Transverse colon (tissue), 4 donors: ENCODE measurements around the gene FAM153A. TPM values are rescaled to one million over a fixed set of nuclear protein-coding genes. Genes with fewer than 3 reads are reported as not detected.
"Not testable (repeated sequence)": the region's sequence is repeated elsewhere in the genome, so short reads cannot be mapped to it uniquely, and the experiment has no call there.

ENCODE experiments used
- DNase-seq: peaks from one replicate; pipeline ENCODE4 v3.0.0-alpha.2; 2019
- H3K27ac ChIP-seq, 4 donors: fragments of 200-600 bp; sonication (generic); 2 replicates each; pipeline ENCODE4 v1.5.1; 2016 to 2018; ENCODE audit warnings: inconsistent platforms in 4 of 4
- H3K27me3 ChIP-seq: fragments of 200-600 bp; sonication (generic); 2 replicates; pipeline ENCODE4 v1.5.1; 2017; ENCODE audit warnings: inconsistent platforms
- H3K36me3 ChIP-seq, 4 donors: fragments of 200-600 bp; sonication (generic); 2 replicates each; pipeline ENCODE4 v1.5.1; 2017 to 2019; ENCODE audit warnings: inconsistent platforms in 4 of 4
- H3K4me1 ChIP-seq, 4 donors: fragments of 200-600 bp; sonication (generic); 2 replicates each; pipeline ENCODE4 v1.5.1; 2017 to 2020; ENCODE audit warnings: inconsistent platforms in 4 of 4
- H3K4me3 ChIP-seq, 4 donors: fragments of 200-600 bp; sonication (generic); 1 replicate in 1 of 4; 2 replicates in 3 of 4; pipeline versions ENCODE4 v1.5.1 to v1.6.1; 2017 to 2019; ENCODE audit warnings: inconsistent platforms in 4 of 4
- H3K9me3 ChIP-seq, 2 donors: fragments of 200-600 bp; sonication (generic); 2 replicates each; pipeline ENCODE4 v1.5.1; 2017 to 2019; ENCODE audit warnings: inconsistent platforms in 2 of 2
- WGBS, 2 donors: methylation state at CpG; one replicate each; pipeline ENCODE4 v1.1.5; 2018; ENCODE audit warnings: low coverage in 1 of 2; 5-methylcytosine and 5-hydroxymethylcytosine counted together
- in situ Hi-C, 4 donors: fragments of 200-750 bp; cut with MboI; loops; one replicate each; pipeline versions ENCODE4 v1.15.0 to v1.15.1; 2017; ENCODE audit warnings: low sequenced_read_pairs in 3 of 4, low pct_ligation_motif_present in 1 of 4, low pct_unique_long_range_greater_than_20kb in 1 of 4
- intact Hi-C: fragments of 100-400 bp; cut with DNase I; formaldehyde crosslinking; loops from one replicate; pipeline ENCODE4 v1.15.1; 2023; ENCODE audit warnings: low total_unique reads
- total RNA-seq, 4 donors: library from RNA; depleted of rRNA; stranded (reverse); fragments of >200 nt; gene quantifications; one replicate each; pipeline ENCODE4 v1.1.0, GENCODE V29; 2016

The FAM153A gene
- total RNA-seq, 4 donors from 2014 or later: 0.14 to 0.48 TPM; not detected in 2

DNA sequence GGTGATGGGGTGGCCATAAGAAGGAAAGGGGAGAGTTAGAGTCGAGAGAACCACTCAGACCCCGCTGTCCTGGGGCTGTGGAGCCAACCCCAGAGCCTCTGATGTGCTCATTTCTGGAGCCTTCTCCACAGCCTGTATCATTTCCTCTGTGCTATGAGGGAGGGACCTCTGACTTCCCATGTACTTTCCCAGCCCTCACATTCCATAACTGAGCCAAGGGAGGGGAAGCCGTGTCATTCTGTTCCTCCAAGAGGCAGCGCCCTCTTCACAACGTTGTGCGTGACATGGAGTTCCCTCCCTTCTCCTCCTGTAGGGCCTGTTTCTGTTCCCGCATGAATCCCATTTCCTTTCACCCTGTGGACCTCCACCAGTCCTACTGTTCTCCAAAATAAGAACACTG, 57.8 kb downstream of the FAM153A start:
- H3K27ac ChIP-seq, DNase-seq, H3K27me3 ChIP-seq, H3K4me1 ChIP-seq, H3K9me3 ChIP-seq, intact Hi-C loops, in situ Hi-C loops, H3K36me3 ChIP-seq, H3K4me3 ChIP-seq: not testable (repeated sequence)
- 100% methylated on average over 1 of the region's 7 CpGs; no CpG with 5 or more reads in 1 of the 2 donors for WGBS, 2 donors

DNA sequence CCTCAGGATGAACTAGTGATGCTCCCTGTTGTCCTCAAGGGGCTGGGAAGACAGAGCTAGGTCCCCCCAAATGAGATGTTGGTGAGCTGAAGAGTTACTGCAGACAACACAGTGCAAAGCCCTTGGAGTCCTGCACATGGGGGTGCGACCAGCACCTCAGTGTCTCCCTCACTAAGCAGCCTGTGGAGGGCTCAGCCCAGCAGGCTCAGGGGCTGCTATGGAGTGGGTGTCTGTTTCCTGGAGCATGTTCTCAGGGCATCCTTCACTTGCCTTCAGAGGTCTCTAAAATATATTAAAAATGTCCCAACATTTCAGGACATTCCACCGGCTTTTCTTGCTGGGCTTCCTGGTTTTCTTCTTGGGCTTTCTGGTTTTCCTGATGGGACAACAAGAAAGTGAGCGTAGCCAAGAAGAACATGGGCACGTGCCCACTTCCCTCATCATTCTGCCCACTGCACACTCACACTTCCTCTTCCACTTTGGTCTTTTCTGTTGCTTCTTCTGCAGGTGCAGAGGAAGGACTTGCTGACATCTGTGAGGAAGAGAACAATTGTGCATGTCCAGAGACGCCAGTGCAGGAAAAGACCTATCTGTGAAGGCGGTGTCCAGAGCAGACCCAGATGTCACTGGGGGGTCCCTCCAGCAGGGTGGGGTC, 58.7 kb downstream of the FAM153A start:
- H3K9me3 ChIP-seq, intact Hi-C loops, DNase-seq, H3K4me3 ChIP-seq, H3K27me3 ChIP-seq, H3K36me3 ChIP-seq, H3K4me1 ChIP-seq, H3K27ac ChIP-seq, in situ Hi-C loops: not testable (repeated sequence)
- WGBS, 2 donors: no CpG with 5 or more reads among the region's 6 CpGs

GRCh38 chr5:177722829-177723228, 59.9 kb downstream of the FAM153A start:
- H3K27me3 ChIP-seq, H3K36me3 ChIP-seq, in situ Hi-C loops, H3K4me3 ChIP-seq, intact Hi-C loops, H3K27ac ChIP-seq, DNase-seq, H3K4me1 ChIP-seq, H3K9me3 ChIP-seq: not testable (repeated sequence)
- WGBS, 2 donors: no CpG with 5 or more reads among the region's 8 CpGs

DNA sequence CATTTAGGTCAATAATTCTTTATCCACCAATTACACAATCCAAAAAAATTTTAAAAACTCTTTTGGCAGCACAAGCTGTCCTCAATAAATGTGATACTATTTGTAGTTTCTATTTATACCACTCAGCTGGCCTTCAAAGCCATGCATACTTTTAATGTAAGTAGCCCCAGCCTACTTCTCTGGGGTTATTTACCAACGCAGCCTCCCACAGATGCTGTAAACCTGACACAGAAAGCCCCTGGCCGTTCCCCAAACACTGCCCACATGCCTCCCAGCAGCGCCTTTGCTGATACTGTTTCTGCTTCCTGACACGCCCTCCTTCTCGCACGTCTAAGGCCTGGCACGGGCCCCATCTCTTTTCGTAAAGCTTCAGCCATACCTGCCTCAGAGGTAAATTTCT, 62.7 kb downstream of the FAM153A start:
- H3K4me1 ChIP-seq, H3K27ac ChIP-seq, H3K4me3 ChIP-seq, H3K36me3 ChIP-seq, H3K9me3 ChIP-seq, in situ Hi-C loops, DNase-seq, H3K27me3 ChIP-seq, intact Hi-C loops: not testable (repeated sequence)
- WGBS, 2 donors: no CpG with 5 or more reads among the region's 8 CpGs

DNA sequence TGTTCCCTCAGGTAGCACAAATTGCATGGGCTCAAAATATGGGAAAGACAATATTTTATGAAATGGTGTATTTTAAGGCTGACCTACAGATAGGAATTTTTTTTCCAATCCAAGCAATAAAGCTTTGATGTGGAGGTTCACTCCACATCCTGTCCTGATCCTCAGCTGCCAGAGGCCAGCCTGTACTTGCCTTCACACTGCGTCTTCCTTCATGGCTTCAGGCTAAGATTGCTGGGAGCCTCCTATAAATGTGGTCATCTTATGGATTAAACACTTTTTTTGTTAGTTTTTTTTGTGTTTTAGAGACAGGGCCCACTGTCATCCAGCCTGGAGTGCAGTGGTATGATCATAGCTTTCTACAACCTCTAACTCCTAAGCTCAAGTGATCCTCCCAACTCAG, 67.3 kb downstream of the FAM153A start:
- H3K9me3 ChIP-seq, in situ Hi-C loops, H3K4me1 ChIP-seq, H3K27me3 ChIP-seq, H3K4me3 ChIP-seq, H3K36me3 ChIP-seq, intact Hi-C loops, H3K27ac ChIP-seq, DNase-seq: not testable (repeated sequence)
- 100% methylated on average over 1 of the region's 1 CpG; no CpG with 5 or more reads in 1 of the 2 donors for whole genome bisulfite sequencing, 2 donors

DNA sequence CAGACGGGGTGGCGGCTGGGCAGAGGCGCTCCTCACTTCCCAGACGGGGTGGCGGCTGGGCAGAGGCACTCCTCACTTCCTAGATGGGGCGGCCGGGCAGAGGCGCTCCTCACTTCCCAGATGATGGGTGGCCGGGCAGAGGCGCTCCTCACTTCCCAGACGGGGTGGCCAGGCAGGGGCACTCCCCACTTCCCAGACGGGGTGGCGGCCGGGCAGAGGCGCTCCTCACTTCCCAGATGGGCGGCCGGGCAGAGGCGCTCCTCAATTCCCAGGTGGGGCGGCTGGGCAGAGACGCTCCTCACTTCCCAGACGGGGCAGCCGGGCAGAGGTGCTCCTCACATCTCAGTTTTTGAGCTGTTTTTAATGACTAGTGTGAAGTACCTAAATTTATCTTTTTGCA, 86.6 kb downstream of the FAM153A start:
- H3K4me1 ChIP-seq, DNase-seq, intact Hi-C loops, H3K27ac ChIP-seq, H3K27me3 ChIP-seq, H3K4me3 ChIP-seq, H3K36me3 ChIP-seq, in situ Hi-C loops, H3K9me3 ChIP-seq: not testable (repeated sequence)
- 94% methylated on average over 21 of the region's 22 CpGs; no CpG with 5 or more reads in 1 of the 2 donors for WGBS, 2 donors

- 84% methylated on average over 9 of the region's 12 CpGs; no CpG with 5 or more reads in 1 of the 2 donors for WGBS, 2 donors
- H3K27me3 ChIP-seq, H3K36me3 ChIP-seq, in situ Hi-C loops, H3K4me1 ChIP-seq, H3K4me3 ChIP-seq, intact Hi-C loops, H3K27ac ChIP-seq, DNase-seq, H3K9me3 ChIP-seq: not testable (repeated sequence)
Observed at GRCh38 chr5:177695356-177695930, 87.3 kb downstream of the FAM153A start.

DNA sequence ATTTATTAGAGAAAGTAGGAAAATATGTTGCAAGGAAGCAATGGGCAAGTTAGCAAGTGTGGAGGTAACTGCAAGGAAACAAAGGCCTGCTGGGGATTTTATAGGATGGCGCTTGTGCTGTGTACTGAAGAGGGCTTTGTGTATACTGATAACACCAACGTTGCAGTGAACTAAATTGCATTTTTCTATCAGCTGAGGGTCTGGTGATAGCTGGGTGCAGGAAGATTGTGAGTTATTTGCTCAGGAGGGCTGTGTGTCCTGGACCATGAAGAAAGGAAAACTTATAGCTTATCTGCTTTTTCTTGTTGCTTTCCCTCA, 88.2 kb downstream of the FAM153A start:
- H3K27me3 ChIP-seq, H3K4me1 ChIP-seq, intact Hi-C loops, H3K9me3 ChIP-seq, H3K27ac ChIP-seq, DNase-seq, H3K36me3 ChIP-seq, in situ Hi-C loops, H3K4me3 ChIP-seq: not testable (repeated sequence)
- WGBS, 2 donors: no CpG with 5 or more reads among the region's 2 CpGs
